ENCODE data around the gene PLCXD3.
"Not testable (repeated sequence)": the region's sequence is repeated elsewhere in the genome, so short reads cannot be mapped to it uniquely, and the experiment has no call there.

Gene PLCXD3

DNA sequence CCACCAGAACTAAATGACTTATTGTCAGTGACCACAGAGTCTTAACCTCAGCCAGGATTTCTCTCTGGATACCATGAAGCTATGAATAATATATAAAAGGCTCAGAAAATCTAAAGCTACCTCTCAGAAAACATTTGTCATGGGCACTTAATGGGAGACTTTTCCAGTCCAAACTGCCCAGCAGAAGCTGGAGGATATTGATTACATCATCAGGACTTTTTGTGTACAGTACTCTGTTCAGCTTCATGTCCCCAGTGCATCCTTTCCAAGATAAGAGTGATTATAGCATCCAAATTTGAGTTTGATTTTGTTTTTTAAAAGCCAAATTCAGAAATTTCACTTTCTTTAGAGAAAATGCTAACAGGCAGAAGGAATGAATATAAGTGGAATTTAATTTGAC, 173.2 kb downstream of the PLCXD3 start:
- H3K4me3 ChIP-seq (ENCODE audit: low read depth in 1 of 2, low read length in 1 of 2), result no peak overlapping the region
- H3K27me3 ChIP-seq, result no peaks in the 10 kb centered on the region
- no peaks in the 10 kb centered on the region for H3K4me1 ChIP-seq (ENCODE audit: control insufficient read depth in 1 of 2, insufficient read depth in 1 of 2, low read depth in 1 of 2, low read length in 1 of 2)
- no peaks in the 10 kb centered on the region for H3K9me3 ChIP-seq
- no peaks in the 10 kb centered on the region for H3K36me3 ChIP-seq
- TF ChIP-seq, protein P1, sequence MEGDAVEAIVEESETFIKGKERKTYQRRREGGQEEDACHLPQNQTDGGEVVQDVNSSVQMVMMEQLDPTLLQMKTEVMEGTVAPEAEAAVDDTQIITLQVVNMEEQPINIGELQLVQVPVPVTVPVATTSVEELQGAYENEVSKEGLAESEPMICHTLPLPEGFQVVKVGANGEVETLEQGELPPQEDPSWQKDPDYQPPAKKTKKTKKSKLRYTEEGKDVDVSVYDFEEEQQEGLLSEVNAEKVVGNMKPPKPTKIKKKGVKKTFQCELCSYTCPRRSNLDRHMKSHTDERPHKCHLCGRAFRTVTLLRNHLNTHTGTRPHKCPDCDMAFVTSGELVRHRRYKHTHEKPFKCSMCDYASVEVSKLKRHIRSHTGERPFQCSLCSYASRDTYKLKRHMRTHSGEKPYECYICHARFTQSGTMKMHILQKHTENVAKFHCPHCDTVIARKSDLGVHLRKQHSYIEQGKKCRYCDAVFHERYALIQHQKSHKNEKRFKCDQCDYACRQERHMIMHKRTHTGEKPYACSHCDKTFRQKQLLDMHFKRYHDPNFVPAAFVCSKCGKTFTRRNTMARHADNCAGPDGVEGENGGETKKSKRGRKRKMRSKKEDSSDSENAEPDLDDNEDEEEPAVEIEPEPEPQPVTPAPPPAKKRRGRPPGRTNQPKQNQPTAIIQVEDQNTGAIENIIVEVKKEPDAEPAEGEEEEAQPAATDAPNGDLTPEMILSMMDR (IDR thresholded peaks at IDR 0.05), result no peak
- H3K27ac ChIP-seq, result no peak overlapping the region

DNA sequence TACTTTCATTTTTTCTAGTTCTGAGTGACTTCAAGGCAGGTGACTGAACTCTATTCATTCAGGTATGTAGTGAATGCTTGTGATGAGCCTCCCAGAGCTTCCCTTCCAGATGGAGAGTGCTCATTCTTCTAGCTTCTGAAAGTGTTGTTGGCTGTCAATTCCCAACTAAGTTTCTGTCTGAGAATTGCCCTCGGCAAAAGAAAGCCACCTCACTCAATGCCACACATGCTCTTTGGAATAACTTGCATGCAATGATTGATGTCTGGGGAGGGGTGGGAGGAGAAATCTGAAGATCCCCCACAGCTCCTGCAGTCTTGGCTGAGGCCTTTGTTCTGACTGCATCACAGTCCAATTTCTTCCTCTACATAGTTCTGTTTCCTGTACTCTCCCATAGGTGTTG, 173.9 kb downstream of the PLCXD3 start:
- no peak overlapping the region for H3K27ac ChIP-seq
- no peaks in the 10 kb centered on the region for H3K9me3 ChIP-seq
- no peaks in the 10 kb centered on the region for H3K36me3 ChIP-seq
- TF ChIP-seq, protein P1 (IDR thresholded peaks at IDR 0.05), result no peak
- no peaks in the 10 kb centered on the region for H3K4me1 ChIP-seq (ENCODE audit: control insufficient read depth in 1 of 2, insufficient read depth in 1 of 2, low read depth in 1 of 2, low read length in 1 of 2)
- no peak overlapping the region for H3K4me3 ChIP-seq (ENCODE audit: low read depth in 1 of 2, low read length in 1 of 2)
- no peaks in the 10 kb centered on the region for H3K27me3 ChIP-seq

DNA sequence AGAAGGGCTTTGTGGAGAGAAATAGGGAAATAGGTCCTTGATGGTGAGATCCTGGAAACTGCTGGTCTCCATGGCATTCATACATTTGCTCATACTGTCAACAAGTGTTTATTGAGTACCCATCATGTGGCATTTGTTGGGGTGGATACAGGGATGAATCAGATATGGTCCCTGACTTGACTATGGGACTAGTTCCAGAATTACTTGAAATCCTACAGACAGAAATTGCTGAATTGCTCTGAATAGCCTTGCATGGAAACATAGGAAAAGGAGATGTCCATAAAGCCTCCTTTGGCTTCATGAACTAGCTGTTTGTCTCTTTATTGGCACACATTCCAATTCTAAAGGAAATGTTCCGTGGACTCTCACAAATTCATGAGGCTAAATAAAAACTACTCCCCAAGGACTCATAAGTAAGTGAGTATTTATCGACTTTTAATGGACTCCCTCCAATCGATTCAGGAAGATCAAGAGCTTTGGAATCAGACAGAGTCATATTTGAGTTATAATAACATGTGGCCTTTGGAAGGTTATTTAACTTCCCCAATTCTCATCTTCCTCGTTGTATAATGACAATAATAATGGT, 174.7 kb downstream of the PLCXD3 start:
- TF ChIP-seq, protein P1 (IDR thresholded peaks at IDR 0.05), result no peak
- H3K27me3 ChIP-seq, result no peaks in the 10 kb centered on the region
- no peak overlapping the region for H3K27ac ChIP-seq
- H3K4me3 ChIP-seq (ENCODE audit: low read depth in 1 of 2, low read length in 1 of 2), result no peak overlapping the region
- H3K36me3 ChIP-seq, result no peaks in the 10 kb centered on the region
- H3K9me3 ChIP-seq, result no peaks in the 10 kb centered on the region
- no peaks in the 10 kb centered on the region for H3K4me1 ChIP-seq (ENCODE audit: control insufficient read depth in 1 of 2, insufficient read depth in 1 of 2, low read depth in 1 of 2, low read length in 1 of 2)

DNA sequence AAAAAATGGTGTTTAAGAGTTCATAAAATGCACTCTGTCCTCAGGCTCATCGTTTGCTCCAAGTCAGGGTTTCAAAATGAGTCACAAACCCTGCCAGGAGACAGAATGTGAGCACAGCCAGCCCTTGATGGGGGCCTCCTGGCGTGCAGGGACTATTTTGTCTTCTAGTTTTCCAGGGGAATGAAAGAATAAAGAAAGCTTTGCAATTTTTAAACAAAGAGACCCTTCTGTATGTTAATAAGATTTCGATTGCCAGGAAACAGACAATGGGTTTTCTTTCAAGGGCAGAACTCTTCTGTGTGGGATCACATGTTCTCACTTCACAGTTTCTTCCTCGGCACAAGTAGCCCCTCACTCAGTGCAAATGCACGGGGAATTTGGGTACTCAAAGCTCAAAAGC, 175.6 kb downstream of the PLCXD3 start:
- no peak overlapping the region for H3K27ac ChIP-seq
- no peak overlapping the region for H3K4me3 ChIP-seq (ENCODE audit: low read depth in 1 of 2, low read length in 1 of 2)
- TF ChIP-seq, protein P1 (IDR thresholded peaks at IDR 0.05), result no peak

DNA sequence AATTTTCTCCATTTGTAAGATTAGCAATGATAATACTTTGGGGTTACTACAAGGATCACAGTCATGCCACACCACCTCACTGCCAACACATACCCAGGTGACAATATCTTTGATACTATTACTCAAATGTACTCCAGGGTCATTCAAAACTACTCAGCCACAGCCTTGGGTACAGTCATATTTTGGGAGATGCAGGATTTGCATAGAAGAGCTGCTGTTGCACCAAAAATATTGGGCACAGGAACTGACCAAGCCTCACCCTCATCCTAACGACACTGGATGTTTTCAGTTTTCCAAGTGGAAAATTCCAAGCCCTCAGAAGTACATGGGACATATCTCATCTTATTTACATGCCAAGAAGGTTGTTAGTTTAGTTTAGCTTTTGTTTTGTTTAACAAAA, 176.2 kb downstream of the PLCXD3 start:
- Histone ChIP-seq H3K27ac (no peak overlapping the region), H3K4me3 (ENCODE audit: low read depth in 1 of 2, low read length in 1 of 2) (no peak overlapping the region), H3K4me1 (ENCODE audit: control insufficient read depth in 1 of 2, insufficient read depth in 1 of 2, low read depth in 1 of 2, low read length in 1 of 2) (no peaks in the 10 kb centered on the region), H3K36me3 (no peaks in the 10 kb centered on the region), H3K27me3 (no peaks in the 10 kb centered on the region), H3K9me3 (no peaks in the 10 kb centered on the region)
- TF ChIP-seq, protein P1 (IDR thresholded peaks at IDR 0.05), result no peak

More for the DNA sequence above, 175.6 kb downstream of the PLCXD3 start:
- no peaks in the 10 kb centered on the region for H3K4me1 ChIP-seq (ENCODE audit: control insufficient read depth in 1 of 2, insufficient read depth in 1 of 2, low read depth in 1 of 2, low read length in 1 of 2)
- H3K36me3 ChIP-seq, result no peaks in the 10 kb centered on the region
- H3K27me3 ChIP-seq, result no peaks in the 10 kb centered on the region
- H3K9me3 ChIP-seq, result no peaks in the 10 kb centered on the region

DNA sequence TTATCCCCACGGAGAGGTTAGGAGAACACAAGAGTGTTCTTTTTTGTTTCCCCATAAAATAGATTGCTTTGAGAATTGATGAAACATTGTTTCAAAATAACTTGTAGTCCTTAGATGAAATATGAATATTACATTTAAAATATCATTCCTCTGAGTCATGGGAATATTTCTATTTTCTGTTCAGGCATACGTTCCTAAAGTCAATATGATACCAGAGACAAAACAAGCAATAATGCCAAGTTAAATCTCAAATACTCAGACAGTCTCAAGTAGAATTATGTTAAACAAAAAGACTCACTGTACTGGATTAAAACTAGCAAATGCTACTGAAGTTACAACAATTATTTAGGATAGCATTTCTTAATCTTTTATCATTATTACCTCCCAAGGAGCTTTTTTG, 185.3 kb downstream of the PLCXD3 start:
- H3K9me3 ChIP-seq, result no peaks in the 10 kb centered on the region
- H3K36me3 ChIP-seq, result no peaks in the 10 kb centered on the region
- H3K27ac ChIP-seq, result no peak overlapping the region
- TF ChIP-seq, protein P1 (IDR thresholded peaks at IDR 0.05), result no peak
- H3K4me3 ChIP-seq (ENCODE audit: low read depth in 1 of 2, low read length in 1 of 2), result no peak overlapping the region
- no peaks in the 10 kb centered on the region for H3K27me3 ChIP-seq
- no peaks in the 10 kb centered on the region for H3K4me1 ChIP-seq (ENCODE audit: control insufficient read depth in 1 of 2, insufficient read depth in 1 of 2, low read depth in 1 of 2, low read length in 1 of 2)

DNA sequence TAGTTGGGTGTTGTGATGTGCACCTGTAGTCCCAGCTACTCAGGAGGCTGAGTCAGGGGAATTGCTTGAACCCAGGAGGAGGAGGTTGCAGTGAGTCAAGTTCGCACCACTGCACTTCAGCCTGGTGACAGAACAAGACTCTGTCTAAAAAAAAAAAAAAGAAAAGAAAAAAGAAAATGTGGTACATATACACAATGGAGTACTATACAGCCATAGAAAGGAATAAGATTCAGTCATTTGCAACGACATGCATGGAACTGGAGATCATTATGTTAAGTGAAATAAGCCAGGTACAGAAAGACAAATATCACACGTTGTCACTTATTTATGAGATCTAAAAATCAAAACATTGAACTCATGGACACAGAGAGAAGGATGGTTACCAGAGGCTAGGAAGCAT, 187.6 kb downstream of the PLCXD3 start:
- not testable (repeated sequence) for H3K4me1 ChIP-seq (ENCODE audit: control insufficient read depth in 1 of 2, insufficient read depth in 1 of 2, low read depth in 1 of 2, low read length in 1 of 2); H3K36me3 ChIP-seq; H3K4me3 ChIP-seq (ENCODE audit: low read depth in 1 of 2, low read length in 1 of 2); H3K27ac ChIP-seq; H3K27me3 ChIP-seq; H3K9me3 ChIP-seq
